Forelimb muscle (tissue), 1 donor: ENCODE results near the gene MEF2D. TPM values are rescaled to one million over a fixed set of nuclear protein-coding genes. Genes with fewer than 3 reads are reported as not detected.

Experiments
- DNase-seq: peaks from one replicate; pipeline ENCODE4 v3.0.0-alpha.2; 2013; ENCODE audit warnings: low read depth
- polyA plus RNA-seq: library from polyadenylated mRNA; unstranded; fragments of 120-200 nt; gene quantifications from one replicate; pipeline ENCODE4 v1.2.1, GENCODE V29; 2013; ENCODE audit not compliant: insufficient read length

MEF2D gene
- polyA plus RNA-seq, 1 donor: 78.6 TPM

DNA sequence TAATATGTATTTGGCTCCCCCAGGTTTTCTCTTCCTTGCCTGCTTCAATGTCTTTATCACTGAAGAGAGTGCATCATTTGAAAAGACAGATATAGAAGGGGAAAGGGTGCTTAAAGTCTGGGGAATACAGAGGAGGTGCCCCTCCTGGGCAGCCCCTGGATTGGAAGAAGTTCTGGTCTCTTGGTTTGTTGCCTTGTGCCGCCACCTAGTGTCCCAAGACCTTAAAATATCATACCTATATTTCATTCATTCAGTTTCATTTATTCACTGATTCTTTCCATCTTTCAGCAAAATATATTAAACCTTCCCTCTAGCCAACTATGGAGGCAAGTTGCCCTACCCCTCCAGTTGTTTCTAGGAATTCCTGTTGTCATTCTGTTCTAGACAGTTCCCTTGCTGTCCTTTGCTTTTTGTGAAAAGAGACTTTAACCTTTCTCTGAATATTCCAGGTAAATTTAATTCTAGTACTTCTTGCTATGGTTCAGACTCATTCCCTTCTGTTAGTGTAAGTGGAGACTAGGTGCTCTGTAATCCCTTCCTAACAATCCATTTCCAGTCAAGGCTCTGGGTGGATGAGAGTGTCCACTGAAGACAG is 56.1 kb downstream of the MEF2D start:
- DNase-seq: no peak

DNA sequence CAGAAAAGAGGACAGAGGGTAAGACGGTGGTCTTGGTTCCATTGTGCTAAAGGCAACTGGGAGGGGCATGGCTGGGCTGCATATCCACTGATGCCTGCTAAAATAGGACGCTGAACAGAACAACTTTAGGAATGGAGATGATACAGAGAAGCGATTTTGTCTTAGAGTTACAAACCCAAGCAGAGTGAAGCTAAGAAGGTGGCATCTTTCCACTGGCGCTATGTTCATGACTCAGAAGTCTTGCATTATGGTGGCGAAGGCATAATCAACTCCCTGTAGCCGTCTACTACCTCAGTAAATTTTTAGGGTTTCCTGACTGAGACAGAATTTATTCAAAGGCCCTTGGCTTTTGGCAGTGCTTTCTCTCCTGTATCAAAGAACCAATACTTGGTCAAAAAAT is 57.3 kb downstream of the MEF2D start:
- no peak for DNase-seq

DNA sequence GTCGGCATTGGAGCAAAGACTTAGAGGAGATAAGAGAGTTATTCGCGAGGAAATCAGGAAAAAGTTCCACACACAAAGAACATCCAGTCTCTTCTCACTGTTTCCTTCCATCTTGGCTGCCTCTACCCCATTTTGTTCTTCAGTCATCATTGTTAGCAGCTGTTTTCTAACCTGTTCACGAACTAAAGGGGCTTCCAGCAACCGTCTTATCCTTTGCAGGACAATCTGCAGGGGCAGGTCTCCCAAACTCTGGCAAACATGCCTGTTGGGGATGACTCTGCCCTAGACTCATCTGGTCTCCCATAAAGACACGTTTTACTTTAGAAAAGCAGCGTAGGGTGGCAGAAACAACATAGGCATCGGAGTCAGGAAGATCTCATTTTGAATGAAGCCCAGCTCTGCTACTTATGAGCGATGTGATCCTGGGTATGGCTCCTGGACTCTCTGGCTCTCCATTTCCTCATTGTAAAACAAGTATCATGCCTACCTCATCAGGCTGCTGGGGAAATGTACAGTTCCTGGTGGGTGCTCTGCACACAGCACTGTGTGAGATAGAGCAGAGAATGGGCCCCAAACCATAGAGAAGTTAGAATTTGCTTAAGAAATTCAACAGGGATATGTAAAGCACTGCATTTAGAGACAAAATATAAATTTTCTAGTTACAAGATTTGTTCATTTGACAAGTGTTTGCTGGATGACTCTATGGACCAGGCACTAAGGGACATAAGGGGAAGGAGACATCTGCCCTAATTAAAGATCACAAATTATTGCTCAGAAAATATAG is 59.7 kb downstream of the MEF2D start:
- DNase-seq: no peak

DNA sequence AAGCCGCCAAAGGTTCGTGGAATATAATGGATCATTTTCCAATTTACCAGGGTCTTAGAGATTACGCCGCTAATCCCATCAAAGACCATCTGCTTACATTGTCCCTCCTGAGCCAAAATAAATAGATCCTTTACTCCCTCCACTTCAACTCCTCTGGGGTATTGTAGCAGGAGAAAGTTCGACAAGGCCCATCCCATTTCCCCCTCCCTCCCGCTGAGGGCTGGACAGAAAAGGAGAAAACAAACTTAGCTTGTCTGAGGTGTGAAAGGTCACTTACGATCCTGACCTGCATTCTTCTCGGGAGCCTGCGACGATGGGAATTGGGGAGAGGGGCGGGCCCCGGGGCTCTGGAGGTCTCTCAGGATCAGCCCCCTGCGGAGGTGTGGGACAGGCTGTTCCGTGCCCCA is 60.8 kb downstream of the MEF2D start:
- no peak for DNase-seq

DNA sequence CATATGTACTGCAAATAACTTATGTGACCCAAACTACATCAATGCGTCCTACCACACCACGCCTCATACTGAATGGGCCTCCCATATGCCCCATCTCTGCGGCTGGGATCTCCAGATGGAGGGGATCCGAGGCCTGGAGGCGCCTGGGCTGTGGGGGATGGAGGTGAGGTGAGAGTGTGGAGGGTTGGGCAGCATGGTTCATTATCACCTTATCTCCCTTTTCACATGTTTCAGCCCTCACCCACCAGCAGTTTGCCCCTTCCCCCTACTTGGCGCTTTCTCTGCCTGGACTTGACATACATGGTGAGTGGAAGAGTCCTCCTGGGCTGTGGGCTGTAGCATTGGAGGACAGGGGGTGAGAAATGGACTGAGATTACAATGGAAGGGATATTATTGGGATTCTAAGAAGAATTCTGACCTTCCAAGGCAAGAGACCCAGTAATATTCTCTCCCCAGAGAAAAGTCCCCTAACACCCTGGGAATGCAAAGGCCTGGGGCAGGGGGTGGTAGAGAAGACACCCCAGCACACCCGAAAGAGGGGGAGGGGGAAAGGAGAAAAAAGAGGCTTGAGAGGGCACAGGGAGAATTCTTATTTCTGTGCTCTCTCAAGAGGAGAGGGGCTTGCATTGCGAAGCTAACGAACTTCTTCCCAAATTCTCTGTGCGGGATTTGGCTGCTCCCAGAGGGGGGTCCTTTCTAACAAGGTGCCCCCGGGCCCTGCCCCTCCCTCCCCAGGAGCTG is 61.4 kb downstream of the MEF2D start:
- DNase-seq: no peak

DNA sequence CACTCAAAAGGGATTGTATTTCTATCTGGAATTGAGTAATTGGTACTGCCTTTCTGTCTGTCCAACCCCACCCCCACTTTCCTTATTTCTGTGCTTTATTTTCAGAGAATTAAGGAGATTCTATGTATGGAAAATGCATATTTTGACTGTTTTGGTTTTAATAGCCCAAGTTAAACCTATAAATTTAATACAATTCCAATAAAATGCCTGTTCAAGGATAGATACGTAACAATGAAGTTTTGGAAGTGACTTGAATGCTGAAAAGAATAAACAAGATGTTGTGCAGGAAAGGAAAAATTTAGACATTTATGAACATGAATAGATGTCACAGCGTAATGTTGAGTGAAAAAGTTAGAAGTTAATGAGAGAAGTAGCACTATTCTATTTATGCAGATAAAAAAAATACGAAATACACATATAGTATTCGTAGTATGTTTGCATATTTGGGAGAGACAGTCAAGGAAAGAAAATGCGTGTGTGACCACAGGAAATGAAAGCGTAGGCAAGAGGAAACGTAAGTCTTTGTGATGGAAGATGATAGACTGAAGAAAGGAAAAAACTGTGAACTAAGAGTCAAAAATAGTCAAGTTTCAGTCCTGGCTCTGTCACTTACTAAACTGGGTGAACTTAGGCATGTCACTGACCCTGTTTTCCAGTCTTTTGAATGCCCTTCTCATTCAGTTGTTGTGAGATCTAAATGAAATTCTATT is 62.1 kb downstream of the MEF2D start:
- DNase-seq: no peak

DNA sequence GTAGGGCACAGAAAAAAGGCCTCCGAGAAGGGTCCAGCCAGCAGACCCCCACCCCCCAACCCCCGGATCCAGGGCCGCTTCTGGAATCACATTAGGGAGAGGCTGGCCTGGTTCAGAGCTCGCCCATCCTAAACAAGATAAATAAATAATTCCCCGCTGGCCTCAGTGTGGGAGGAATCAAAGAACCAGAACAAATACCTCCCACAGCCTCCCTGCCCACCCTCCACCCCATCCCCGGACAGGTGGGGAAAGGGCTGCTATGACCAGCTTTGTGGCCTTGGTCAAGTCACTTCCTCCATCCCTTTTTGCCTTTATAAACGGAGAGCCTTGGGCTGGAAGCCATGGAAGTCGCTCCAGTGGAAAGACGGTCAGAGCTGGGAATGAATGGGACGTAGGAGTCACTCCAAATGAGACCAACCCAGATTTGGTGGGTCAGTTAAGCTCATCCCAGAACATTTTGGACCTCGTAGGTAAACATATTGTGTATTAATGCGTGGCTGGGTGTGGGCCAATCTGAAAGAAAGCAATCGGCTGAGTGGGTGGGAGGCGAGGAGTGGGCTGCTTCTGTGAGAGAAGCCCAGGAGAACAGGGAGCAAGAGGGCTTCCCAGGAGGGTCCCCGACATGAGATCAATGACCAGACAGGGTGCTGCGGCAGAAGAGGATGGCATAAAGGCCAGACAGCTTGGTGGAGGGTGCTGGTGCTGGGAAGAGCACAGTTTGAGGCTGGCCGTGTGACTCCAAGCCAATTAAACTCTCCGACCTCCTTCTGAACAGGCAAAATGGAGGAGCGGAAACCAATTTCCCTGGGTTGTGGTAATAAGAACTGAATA is 63.3 kb downstream of the MEF2D start:
- DNase-seq: no peak

DNA sequence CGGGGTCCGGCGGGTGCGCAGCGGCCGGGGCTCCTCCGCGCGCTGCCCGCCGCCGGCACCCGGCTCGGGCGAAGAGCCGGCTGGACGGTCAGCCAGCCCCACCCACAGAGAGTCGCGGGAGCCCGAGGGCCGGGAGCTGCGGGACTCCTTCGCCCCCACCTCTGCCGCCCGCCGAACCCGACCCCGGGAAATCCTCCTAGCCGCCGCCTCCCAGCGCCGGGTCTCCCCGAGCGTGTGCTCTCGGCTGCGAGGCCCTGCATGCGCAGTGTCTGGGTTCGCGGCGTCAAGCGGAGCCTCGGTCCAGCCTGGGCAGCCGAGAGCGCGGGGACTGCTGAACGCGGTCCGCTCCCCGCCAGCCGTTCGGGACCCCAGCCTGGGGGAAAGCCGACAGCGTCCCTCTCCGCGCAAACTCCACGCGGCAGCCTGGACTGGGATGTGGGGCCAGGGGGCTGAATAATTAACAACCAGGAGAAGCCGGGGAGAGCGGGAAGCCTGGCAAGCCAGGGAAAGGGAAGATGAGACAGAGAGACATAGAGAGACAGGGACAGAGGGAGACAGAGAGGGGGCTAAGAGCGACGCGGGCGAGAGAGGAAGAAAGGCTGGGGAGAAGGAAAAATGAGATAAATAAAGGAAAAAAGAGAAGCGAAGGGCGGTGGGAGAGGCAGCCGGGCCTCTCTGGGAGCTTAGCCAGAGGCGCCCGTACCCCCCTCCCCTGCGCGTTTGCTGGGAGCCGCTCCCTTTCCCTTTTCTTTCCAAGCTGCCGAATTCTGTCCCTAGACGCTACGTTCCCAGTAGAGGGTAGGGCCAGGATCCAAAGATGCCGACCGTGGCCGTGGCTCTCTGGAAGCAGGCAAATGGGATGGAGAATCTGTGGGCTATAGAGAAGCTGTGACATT is 64.2 kb downstream of the MEF2D start:
- DNase-seq: no peak

DNA sequence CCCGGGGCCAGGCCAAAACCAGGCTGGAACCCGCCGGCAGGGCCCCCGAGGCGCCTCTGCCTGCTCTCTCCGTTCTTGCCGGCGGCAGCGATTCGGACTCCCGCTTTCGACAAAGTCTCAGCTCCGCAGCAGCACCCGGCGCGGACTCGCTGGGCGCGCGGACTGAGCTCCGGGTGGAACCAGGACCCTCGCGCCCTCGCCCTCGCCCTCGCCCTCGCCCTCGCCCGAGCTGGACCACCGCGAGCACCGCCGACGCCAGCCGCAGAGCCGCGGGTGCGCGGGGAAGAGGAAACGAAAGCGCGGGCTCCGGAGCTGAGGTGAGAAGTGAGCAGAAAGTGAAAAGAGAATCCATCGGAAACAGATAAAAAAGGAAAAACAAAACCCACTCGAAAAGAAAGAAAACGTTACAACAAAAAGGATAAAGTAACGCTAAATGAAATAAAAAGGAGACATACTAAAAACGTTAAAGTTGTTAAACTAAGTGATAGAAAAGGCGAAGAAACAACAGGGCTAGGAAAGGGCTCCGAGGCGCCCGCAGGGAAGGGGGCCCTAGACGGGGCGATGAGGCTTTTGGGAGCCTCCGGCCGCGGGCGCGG is 64.9 kb downstream of the MEF2D start:
- no peak for DNase-seq

DNA sequence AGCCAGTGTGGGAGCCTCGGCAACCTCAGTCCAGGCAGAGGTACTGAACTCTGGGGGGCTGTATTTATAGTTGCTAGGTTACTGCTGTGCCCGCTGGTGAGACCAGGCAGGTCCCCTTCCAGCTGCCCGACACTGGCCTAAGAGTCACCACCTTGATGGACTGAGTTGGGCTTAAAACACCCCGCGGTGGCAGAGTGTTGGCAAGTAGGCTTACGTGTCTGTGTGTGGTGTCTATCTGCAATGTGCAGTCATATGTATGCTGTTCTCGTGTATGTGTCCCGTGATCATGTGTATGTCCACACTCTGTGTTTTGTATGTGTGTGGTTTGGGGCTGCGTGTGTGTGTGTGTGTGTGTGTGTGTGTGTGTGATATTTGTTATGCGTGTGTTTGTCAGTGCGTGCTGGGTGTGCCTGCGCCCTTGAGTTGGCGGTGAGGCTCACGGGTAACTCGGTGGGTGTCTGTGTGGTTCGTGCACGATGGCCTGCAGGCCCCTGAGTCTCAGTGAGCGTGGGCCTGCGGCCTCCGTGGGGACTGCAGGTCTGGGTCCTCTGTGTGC is 65.5 kb downstream of the MEF2D start:
- DNase-seq: no peak

DNA sequence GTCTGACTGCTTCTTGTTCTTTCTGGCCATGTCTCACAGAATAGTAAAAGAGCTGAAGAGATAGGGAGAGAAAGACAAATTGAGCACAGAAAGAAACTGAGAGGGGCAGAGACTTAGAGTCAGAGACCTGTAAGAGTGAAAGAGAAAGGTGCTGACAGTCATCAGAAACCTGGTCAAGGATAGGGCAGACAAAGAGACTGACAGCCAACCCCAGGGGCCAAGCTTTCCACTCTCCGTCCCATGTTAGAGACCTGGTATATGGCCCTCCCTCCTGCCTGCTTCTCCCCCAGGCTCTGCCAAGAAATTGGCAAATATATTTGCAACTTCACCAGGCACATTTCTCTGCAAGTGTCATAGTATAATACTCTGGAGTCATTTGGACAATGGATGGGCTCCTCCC is 67.0 kb downstream of the MEF2D start:
- DNase-seq: no peak

DNA sequence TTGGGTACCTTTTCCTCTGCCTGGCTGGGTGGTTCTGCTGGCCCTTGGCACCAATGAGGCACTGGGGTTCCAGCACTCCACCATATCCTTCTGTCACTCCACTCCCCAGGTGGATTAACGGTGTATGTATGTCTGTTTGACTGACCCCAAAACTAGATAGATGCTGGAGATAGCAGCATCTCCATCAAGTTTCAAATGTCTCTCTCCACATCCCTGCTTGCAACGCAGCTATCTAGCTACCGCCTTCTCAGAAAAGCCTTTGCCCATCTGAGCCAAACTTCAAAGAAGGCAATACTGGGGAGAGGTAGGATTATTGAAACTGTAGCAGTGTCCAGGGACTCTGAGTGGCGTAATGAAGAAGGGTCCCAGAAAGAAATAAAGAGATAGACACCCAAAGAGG is 67.5 kb downstream of the MEF2D start:
- no peak for DNase-seq

DNA sequence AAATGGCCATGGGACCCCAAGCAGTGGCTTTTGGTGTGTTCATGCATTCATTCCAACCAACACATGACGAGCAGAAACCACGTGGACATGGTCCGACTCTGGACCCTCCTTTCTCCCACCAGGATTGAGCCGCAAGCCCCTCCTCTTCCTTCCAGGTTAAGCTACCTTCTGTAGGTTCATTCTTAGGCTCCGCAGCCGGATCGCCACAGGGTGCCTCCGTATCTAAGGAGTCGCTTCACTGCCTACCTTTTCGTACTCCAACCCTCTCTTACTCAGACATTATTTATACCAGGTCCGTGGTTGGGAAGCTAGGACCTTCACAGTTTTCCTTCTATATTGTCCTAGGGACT is 67.9 kb downstream of the MEF2D start:
- DNase-seq: no peak

DNA sequence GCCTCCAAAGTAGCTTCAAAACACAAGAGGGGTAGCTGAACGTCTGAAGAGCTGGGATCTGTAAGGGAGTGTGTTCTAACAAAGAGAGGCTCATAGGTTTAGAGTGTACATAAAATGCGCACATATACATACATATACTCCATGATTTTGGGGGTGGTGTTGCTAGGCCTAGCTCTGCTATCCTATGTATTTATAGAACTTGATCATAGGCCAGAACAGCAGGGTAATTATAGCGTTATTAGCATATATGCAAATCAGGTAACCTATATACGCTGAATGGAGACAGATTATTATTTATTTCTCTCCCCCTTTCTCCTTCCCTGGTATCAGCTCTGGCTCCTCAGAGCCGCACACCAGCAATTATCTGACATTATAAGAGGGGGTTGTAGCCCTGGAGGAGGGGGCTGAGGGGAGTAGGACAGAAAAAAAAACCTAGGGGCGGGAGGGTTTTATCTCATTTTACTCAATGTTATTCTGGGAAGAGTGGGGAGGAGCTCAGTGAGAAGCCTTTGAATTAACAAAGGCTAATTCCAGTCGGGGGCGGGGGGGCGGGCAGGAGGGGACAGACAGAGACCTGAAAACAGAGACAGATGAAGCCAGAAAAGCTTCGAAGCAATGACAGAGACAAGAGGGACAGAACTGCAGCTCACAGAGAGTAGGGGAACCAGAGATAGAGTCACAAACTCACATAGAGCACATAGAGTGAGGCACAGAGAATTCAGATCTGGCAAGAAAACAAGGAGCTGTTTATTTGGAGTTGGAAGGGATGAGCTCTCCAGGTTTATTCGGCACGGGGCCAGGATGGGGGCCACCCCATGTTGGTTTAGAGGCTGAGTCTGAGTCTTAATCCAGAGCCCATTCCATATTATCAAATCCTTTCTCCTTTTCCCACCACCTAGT is 68.6 kb downstream of the MEF2D start:
- DNase-seq: no peak

DNA sequence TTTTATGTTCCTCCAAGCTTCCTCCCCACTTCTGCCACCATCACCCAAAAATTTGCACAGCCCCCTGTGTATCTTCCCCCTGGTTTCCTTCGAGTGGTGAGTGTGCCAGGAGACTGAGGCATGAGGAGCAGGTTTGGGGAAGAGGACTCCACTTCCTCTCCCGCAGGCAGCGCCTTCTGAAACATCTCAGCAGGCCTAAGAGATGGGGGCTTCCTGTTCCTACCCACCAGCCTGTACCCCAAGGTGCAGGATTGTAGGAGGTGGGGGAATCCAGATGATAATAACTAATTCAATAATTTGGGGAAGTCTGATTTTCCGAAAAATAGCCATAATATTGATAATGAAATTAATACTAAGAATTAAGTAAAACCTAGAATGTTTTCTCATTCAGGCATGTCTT is 69.2 kb downstream of the MEF2D start:
- no peak for DNase-seq

DNA sequence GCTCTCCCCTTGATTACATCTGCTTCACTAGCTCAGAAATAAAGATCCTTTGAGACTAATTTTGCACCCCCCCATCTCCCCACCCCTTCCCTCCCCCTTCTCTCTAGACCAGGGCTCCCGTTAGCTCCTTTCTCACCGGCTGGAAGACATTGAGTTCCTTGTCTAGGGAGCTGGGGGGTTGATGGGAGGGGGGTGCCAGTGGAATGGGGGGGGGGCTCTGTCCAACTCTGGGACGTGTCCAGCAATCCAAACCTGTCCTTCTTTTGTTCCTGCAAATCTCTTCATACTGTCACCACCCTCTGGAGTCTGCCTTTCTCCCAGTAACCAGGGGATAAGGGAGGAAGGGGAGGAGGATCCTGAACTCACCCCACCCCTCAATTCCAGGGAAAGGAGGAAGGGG is 69.7 kb downstream of the MEF2D start:
- DNase-seq: no peak

DNA sequence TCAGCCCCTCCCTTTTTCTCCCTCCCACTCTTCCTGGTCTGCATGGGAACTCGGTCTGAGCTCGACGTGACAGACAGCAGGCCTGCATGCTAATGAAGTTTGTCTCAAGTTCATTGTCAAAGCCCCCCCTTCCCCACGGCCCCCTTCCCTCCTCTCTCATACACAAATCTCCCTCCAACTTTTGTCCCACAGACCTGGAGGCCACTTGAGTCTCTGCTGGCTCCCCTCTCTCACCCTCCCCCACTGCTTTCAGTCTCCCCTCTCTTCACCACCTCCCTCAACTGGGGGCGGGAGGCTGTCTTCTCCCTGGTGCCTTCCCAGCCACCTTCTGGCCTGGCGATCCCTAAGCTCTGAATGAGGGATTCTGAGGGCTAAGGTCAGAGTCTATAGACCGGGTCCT is 70.3 kb downstream of the MEF2D start:
- no peak for DNase-seq

DNA sequence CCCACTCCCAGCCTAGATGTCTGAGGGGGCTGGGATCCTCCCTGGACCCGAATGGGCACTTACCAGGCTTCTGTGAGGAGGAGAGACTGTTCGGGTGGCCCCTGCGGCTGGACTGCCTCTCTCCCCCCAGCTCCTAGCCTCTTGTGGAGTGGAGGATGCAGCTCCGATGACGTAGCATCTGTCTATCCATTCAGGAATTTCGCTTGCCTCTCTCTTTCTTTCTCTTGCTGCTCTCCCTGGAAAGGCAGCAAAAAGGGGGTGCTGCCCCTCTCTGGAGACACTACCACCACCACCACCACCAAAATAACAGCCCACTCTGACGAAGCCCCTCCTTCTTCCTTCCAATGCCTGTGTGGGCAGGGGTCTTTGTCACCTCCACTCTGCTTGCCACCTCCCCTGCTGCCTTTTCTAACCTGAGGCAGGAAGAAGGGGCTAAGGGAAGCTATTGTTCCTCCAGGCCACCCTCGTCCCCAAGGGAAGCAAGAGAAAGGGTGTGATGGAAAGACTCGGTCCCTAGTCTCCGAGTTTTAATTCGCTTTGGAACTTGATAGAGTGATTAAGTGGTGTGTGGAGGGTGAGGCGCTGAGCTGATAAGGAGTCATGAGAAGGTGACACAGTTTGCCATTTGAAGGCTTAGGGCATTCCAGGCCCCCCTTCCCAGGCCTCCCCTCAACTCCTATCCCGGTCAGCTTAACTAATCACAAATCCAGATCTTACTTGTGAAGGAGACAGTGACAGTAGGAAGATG is 71.1 kb downstream of the MEF2D start:
- DNase-seq: no peak
